CD1c-positive myeloid dendritic cell (primary cell): ENCODE measurements around the gene FOXN3.
"Not testable (repeated sequence)": the region's sequence is repeated elsewhere in the genome, so short reads cannot be mapped to it uniquely, and the experiment has no call there.

Source experiments
- DNase-seq: peaks from one replicate; pipeline ENCODE4 v3.0.0-alpha.2; 2016; ENCODE audit errors: extremely low spot score

FOXN3 gene

GRCh38 chr14:89303456-89304435 is 113.3 kb downstream of the FOXN3 start:
- DNase-seq: peak; percentile 91

GRCh38 chr14:89302396-89302950 is 114.6 kb downstream of the FOXN3 start:
- no peak for DNase-seq

GRCh38 chr14:89299587-89299986 is 117.4 kb downstream of the FOXN3 start:
- DNase-seq: no peak

DNA sequence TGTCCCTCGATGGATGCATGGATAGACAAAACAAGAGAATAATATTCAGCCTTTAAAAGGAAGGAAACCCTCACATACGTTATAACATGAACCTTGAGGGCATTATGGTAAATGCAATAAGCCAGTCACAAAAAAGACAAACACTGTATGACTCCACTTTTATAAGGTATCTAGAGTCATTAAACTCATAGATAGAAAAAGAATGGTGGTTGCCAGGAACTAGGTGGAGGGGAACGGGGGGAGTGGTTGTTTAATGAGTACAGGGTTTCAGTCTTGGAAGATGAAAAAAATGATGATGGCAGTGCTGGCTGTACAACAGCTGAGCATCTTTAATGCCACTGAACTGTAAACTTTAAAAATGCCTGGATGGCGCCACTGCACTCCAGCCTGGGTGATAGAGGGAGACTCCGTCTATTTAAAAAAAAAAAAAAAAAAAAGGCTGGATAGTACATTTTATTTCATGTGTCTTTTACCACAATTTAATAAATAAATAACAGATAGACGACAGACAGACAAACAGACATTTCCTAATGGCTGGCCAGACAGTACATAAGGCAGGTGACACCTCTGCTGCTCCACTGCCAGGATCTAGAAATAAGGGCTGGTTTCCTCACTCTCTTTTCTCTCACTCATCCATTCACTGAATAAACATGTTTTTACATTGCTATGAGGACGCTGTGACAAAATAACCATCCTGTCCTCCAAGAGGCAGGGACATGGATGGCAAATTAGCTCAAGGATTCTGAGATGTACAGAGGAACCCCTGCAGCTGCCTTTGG is 118.8 kb downstream of the FOXN3 start:
- no peak for DNase-seq

DNA sequence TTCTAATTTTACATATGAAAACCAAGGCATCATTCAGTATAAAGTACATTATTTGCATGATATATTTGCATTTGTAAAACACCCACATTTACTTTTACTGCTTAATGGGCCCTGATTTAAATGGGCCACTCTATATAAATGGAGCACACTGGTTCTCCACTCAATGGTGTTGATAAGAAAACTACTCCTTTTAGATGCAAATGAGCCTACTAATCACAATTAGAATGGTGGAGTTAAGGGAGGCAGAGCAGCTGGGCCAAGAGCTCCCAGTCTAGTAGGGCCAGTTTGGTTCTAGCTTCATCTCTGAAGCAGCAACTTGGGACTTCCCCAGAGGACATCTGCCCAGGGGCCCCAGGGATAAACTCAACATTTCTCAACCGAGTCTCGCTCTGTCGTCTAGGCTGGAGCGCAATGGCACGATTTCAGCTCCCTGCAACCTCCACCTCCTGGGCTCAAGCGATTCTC is 120.7 kb downstream of the FOXN3 start:
- DNase-seq: no peak

- DNase-seq: no peak
These were observed 122.2 kb downstream of the FOXN3 start for GRCh38 chr14:89294872-89295271.

- not testable (repeated sequence) for DNase-seq
These were observed 122.6 kb downstream of the FOXN3 start for GRCh38 chr14:89294469-89294868.

- no peak for DNase-seq
These were observed 123.0 kb downstream of the FOXN3 start for GRCh38 chr14:89294060-89294459.

- peak; percentile 40 for DNase-seq
These were observed 123.6 kb downstream of the FOXN3 start for GRCh38 chr14:89293314-89293916.

- peak; percentile 86 for DNase-seq
These were observed 124.3 kb downstream of the FOXN3 start for GRCh38 chr14:89292579-89293313.

- DNase-seq: no peak
These were observed 125.6 kb downstream of the FOXN3 start for GRCh38 chr14:89291351-89291940.

DNA sequence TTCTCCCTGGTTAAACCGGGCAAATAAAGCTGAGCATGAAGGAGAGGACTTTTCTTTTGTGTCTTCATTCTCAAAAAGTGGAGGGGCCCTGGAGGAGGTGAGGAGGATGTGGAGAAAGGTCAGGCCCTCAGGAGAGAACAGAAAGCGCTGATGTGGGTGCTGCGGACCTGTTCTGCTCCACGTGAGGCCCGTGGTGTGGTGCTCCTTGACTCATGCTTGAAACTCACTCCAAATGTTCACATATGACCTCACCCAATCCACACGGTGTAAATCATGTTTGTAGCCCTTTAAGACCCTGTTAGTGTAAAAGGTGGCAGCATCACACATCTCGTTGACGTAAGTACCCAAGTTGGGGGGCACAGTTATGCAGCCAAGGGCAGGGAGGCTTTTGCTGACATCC is 126.2 kb downstream of the FOXN3 start:
- no peak for DNase-seq

DNA sequence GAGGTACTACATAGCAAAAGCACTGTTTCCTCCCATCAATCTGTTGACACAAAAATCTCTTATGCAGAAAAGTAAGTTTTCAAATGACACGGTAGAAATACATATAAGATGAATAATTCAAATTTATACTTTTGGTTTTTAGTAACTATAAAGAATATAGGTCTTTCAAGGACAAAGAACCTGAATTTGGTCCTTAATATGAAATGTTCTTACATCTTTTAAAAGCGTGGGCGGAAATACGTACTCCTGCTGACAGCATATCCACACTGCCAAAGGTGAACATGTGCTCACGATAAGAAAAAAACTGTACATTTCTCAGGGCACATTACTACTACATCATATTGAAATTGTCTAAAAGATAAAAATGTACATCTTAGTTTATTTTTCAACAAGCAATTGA is 127.6 kb downstream of the FOXN3 start:
- no peak for DNase-seq

- no peak for DNase-seq
These were observed 128.9 kb downstream of the FOXN3 start for GRCh38 chr14:89288114-89288513.

DNA sequence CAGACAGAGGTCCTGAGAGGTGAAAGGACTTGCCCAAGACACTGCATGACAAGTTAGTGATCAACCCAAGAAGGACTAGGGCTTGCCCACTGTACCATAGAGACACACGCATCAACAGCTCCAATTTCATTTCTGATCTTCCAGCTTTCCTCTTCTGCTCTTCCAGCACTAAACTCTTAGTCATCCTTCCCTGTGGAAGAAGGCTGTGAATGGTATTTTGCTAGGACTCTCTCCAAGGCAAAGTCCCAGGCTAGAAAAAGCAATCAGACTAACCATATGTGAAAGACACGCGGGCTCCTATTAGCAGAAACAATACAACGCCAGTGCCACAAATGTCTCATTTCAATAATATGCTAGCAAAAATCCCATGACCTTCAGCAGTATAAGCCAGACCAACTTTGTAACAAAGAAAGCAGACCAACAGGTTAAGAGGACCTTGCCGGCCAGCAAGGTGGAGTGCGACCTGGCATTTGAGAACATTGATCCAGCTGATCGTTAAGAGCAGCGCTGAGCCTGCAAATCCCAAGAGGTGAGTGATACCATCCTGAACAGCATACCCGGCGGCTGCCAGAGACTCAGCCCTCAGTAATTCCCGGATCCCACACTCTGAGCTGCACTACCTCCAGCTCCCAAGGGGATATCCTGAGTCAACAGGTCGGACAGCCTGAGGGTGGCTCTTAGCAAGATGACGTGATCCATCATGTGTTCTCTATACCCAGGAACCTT is 132.5 kb downstream of the FOXN3 start:
- DNase-seq: no peak

GRCh38 chr14:89283327-89284060 is 133.5 kb downstream of the FOXN3 start:
- peak; percentile 45 for DNase-seq

DNA sequence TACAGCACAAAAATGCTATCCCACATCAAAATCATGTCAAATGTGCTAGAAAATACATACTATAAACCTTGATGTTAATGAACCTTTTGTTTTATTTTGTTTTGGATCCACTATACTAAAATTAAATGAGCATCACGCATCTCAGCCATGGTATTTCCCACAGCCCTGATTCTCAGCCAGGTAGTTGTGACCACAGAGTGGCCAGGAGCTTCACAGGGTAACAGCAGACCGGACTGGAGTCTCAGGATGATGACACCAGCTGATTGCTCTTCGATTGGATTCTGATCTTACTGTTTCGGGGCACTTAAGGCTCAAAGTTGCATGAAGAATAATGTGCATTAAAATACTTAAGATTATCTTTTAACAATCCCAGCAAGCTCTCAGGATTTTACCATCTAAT is 134.8 kb downstream of the FOXN3 start:
- no peak for DNase-seq

DNA sequence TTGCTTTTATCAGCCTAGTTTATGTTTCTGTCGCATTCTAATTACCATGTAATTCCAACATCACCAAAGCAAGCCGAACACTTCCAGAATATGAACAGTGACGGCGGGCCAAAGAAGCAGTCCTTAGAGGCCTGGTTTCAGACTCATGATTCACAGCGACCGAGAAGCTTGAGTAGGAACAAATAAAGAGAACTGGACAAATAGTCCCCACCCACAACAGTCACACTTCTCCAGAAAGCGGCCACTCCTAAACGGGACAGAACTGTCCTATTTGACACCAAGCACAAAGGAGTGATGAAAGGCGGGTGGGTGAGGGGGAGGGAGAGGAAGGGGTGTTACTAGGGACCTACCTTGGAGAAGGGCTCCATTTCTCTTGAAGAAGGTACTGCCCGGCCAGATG is 136.4 kb downstream of the FOXN3 start:
- DNase-seq: peak; percentile 92

DNA sequence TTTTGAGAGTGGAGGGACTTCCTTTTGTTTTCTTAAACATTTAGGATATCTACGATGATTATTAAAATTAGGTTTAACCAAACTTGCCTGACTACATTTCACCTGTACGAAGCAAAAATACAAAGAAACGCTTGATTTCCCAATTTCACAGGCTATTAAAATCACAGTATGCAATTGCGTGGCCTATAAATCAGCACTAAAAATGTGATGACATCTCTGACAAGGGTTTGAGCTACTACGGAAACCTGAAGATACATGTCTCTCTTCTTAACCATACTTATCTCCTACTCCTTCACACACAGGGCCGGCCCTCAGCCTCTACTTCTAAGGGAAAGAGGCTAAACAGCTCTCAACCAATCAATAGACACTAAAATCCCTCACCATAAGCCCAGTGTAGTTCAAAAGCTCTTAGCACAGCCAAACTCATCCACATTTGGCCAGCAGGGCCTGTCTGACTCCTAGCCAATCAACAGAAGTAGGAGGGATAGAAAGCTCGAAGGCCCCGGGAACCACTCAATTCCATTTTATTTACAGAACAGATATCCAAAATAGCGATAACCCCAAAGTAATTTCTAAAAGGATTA is 137.3 kb downstream of the FOXN3 start:
- DNase-seq: no peak
